Stomach (tissue), 9 donors: ENCODE results near the gene TMTC1. TPM values are rescaled to one million over a fixed set of nuclear protein-coding genes. Genes with fewer than 3 reads are reported as not detected.

ENCODE experiments used
- DNase-seq, 2 donors: peaks; one replicate each; pipeline versions ENCODE4 v3.0.0 to v3.0.0-alpha.2; 2013 to 2019
- H3K27ac ChIP-seq, 5 donors: fragments of 200-600 bp in 4 of 5; sonication (generic) in 4 of 5; one replicate each; pipeline ENCODE4 v1.5.1; 2013 to 2019; ENCODE audit warnings: mild to moderate bottlenecking in 1 of 5, moderate library complexity in 1 of 5
- H3K27me3 ChIP-seq, 3 donors: fragments of 200-600 bp; sonication (generic); one replicate each; pipeline ENCODE4 v1.5.1; 2017 to 2019; ENCODE audit warnings: mixed run types in 1 of 3
- H3K36me3 ChIP-seq, 4 donors: fragments of 200-600 bp; sonication (generic); 1 replicate in 3 of 4; 2 replicates in 1 of 4; pipeline ENCODE4 v1.5.1; 2016 to 2019
- H3K4me1 ChIP-seq, 4 donors: fragments of 200-600 bp; sonication (generic); one replicate each; pipeline ENCODE4 v1.5.1; 2016 to 2019
- H3K4me3 ChIP-seq, 4 donors: fragments of 200-600 bp; sonication (generic) in 3 of 4; one replicate each; pipeline ENCODE4 v1.5.1; 2016 to 2019; ENCODE audit warnings: mild to moderate bottlenecking in 1 of 4
- H3K9me3 ChIP-seq, 4 donors: fragments of 200-600 bp; sonication (generic); one replicate each; pipeline ENCODE4 v1.5.1; 2016 to 2019
- EP300 ChIP-seq: sonication (generic); formaldehyde crosslinking; IDR thresholded peaks from one replicate; pipeline ENCODE4 v1.6.1; 2017; ENCODE audit warnings: antibody characterized with exemption
- POLR2A ChIP-seq, 4 donors: fragments of 450-650 bp; IDR thresholded peaks; one replicate each; pipeline ENCODE4 v1.6.1; 2016; ENCODE audit warnings: antibody characterized with exemption in 4 of 4, control low read depth in 2 of 4, mild to moderate bottlenecking in 1 of 4, moderate library complexity in 1 of 4
- POLR2AphosphoS5 ChIP-seq, 3 donors: sonication (generic); formaldehyde crosslinking; IDR thresholded peaks; one replicate each; pipeline ENCODE4 v1.6.1; 2016; ENCODE audit warnings: antibody characterized with exemption in 3 of 3
- WGBS, 5 donors: extraction: QIAGEN DNeasy Blood & Tissue Kit in 3 of 5; methylation state at CpG; one replicate each; pipeline versions ENCODE4 v1.1.5 to v1.1.7; 2013 to 2018; 5-methylcytosine and 5-hydroxymethylcytosine counted together
- intact Hi-C: fragments of 100-400 bp; cut with DNase I; formaldehyde crosslinking; loops from one replicate; pipeline ENCODE4 v1.15.1; 2023; ENCODE audit warnings: low total_unique reads
- polyA plus RNA-seq, 3 donors: library from polyadenylated mRNA; stranded (reverse); fragments of 200-250 nt; gene quantifications; one replicate each; pipeline ENCODE4 v1.2.3, GENCODE V29; 2013
- total RNA-seq, 5 donors: library from RNA; depleted of rRNA; stranded (reverse); fragments of >200 nt; gene quantifications; one replicate each; pipeline versions ENCODE4 v1.1.0 to v1.2.3, GENCODE V29; 2014 to 2016
- TF ChIP-seq, protein P1 (sequence below), 7 experiments: fragments of 450-650 bp in 4 of 7; fragments of 200-600 bp in 3 of 7; sonication (generic) in 3 of 7; IDR thresholded peaks; one replicate each; pipeline ENCODE4 v1.5.1; 2016 to 2019; ENCODE audit warnings: antibody characterized with exemption in 7 of 7, control low read depth in 2 of 7, mild to moderate bottlenecking in 1 of 7
- donor health status: healthy with polysubstance abuse.
- donor health status: Bipolar disorder and iron deficiency.
- donor health status: healthy.

TMTC1 gene
- total and polyA plus RNA-seq, 8 donors, result 1.5 to 76.8 (median 19.1) TPM

DNA sequence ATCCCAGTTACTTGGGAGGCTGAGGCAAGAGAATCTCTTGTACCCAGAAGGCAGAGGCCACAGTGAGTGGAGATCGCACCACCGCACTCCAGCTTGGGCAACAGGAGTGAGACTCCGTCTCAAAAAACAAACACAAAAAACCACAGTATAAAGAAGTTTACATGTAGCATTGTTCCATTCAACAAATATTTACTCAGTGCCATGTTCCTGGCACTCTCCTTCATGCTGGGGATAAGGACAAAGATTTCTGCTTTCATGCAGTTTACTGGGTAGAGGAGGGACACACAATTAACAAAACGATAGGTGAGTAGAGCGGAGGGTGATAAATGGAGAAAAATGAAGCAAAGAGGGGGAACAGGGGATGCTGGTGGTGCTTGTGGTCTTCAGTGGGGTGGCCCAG is 218.0 kb downstream of the TMTC1 start:
- TF ChIP-seq EP300 (no peak), POLR2AphosphoS5 (IDR thresholded peaks at IDR 0.05) (peak in 1 of 3 donors; percentile 58)
- no peak overlapping the region for H3K4me3 ChIP-seq
- no peaks in the 10 kb centered on the region for H3K36me3 ChIP-seq
- peak overlapping the region; percentile 9 to 60 (median 36) for H3K27ac ChIP-seq
- no peaks in the 10 kb centered on the region for H3K27me3 ChIP-seq
- 32 to 67% (median 44%) methylated on average over 5 of the region's 5 CpGs for WGBS, 5 donors
- H3K4me1 ChIP-seq, result peaks cover 40 to 65% (median 51%) of the 10 kb centered on the region in 4 donors
- intact Hi-C loops, result no loop called here
- no peaks in the 10 kb centered on the region for H3K9me3 ChIP-seq
- no peak for DNase-seq

DNA sequence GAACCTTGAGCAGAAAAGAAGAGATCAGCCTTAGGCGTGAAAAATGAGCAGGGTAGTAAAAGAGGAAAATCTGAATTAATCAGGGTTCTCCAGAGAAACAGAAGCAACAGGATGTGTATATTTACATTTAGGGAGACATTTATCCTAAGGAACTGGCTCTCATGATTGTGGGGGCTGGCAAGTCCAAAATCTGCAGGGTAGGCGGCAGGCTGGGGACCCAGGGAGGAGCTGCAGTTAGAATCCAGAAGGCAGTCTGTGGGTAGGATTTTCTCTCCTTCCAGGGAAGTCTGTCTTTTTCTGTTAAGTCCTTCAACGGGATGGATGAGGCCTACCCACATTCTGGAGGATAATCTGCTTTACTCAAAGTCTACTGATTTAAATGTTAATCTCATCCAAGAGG is 218.8 kb downstream of the TMTC1 start:
- intact Hi-C loops, result no loop called here
- H3K36me3 ChIP-seq, result no peaks in the 10 kb centered on the region
- TF ChIP-seq POLR2A (IDR thresholded peaks at IDR 0.05), result no peak
- no peak for TF ChIP-seq POLR2AphosphoS5 (IDR thresholded peaks at IDR 0.05)
- TF ChIP-seq, protein P1, sequence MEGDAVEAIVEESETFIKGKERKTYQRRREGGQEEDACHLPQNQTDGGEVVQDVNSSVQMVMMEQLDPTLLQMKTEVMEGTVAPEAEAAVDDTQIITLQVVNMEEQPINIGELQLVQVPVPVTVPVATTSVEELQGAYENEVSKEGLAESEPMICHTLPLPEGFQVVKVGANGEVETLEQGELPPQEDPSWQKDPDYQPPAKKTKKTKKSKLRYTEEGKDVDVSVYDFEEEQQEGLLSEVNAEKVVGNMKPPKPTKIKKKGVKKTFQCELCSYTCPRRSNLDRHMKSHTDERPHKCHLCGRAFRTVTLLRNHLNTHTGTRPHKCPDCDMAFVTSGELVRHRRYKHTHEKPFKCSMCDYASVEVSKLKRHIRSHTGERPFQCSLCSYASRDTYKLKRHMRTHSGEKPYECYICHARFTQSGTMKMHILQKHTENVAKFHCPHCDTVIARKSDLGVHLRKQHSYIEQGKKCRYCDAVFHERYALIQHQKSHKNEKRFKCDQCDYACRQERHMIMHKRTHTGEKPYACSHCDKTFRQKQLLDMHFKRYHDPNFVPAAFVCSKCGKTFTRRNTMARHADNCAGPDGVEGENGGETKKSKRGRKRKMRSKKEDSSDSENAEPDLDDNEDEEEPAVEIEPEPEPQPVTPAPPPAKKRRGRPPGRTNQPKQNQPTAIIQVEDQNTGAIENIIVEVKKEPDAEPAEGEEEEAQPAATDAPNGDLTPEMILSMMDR (IDR thresholded peaks at IDR 0.05), result no peak
- TF ChIP-seq EP300, result no peak
- H3K9me3 ChIP-seq, result no peaks in the 10 kb centered on the region
- H3K27ac ChIP-seq, result peak overlapping the region in 2 of 5 donors; percentile 36 to 72
- peaks cover 40 to 71% (median 53%) of the 10 kb centered on the region in 4 donors for H3K4me1 ChIP-seq
- H3K27me3 ChIP-seq, result no peaks in the 10 kb centered on the region
- no peak for DNase-seq
- no peak overlapping the region for H3K4me3 ChIP-seq
- 75 to 100% (median 97%) methylated on average over 3 of the region's 3 CpGs for WGBS, 5 donors

DNA sequence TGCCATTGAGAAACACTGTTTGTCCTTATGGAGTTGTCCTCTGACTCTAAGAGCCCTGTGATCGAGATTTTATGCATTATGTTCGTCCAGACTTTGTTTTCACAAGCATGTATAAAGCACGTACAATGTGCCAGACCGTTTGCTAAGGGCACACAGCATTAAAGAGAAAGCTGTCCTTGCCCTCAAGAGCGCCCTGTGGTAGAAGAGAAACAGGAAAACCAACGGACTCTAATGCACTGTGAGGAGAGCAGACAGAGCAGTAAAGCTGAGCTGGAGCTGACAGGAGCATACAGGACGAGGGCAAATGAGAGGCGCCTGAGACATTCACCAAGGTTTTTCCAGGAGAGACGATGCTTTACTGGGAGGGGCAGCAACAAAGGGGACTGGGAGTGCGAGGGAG is 220.1 kb downstream of the TMTC1 start:
- Histone ChIP-seq H3K4me1 (peaks cover 40 to 80% (median 57%) of the 10 kb centered on the region in 4 donors), H3K27ac (peak overlapping the region; percentile 3 to 82 (median 74)), H3K27me3 (no peaks in the 10 kb centered on the region), H3K36me3 (no peaks in the 10 kb centered on the region), H3K9me3 (no peaks in the 10 kb centered on the region), H3K4me3 (peak overlapping the region in 3 of 4 donors; percentile 10 to 35 (median 11))
- intact Hi-C loops, result no loop called here
- no peak for DNase-seq
- no peak for TF ChIP-seq EP300
- no peak for TF ChIP-seq POLR2AphosphoS5 (IDR thresholded peaks at IDR 0.05)
- TF ChIP-seq, protein P1 (IDR thresholded peaks at IDR 0.05), result no peak
- no peak for TF ChIP-seq POLR2A (IDR thresholded peaks at IDR 0.05)
- 12 to 43% (median 30%) methylated on average over 10 of the region's 10 CpGs for WGBS, 5 donors

- WGBS, 5 donors, result 35 to 68% (median 54%) methylated on average over 1 of the region's 1 CpG
- DNase-seq, result no peak
- H3K4me1 ChIP-seq, result peaks cover 40 to 80% (median 58%) of the 10 kb centered on the region in 4 donors
- TF ChIP-seq, protein P1 (IDR thresholded peaks at IDR 0.05), result no peak
- TF ChIP-seq EP300, result no peak
- no peak for TF ChIP-seq POLR2A (IDR thresholded peaks at IDR 0.05)
- no peak for TF ChIP-seq POLR2AphosphoS5 (IDR thresholded peaks at IDR 0.05)
- H3K9me3 ChIP-seq, result no peaks in the 10 kb centered on the region
- no peak overlapping the region for H3K4me3 ChIP-seq
- intact Hi-C loops, result no loop called here
- no peaks in the 10 kb centered on the region for H3K27me3 ChIP-seq
- peak overlapping the region in 4 of 5 donors; percentile 72 to 82 (median 75) for H3K27ac ChIP-seq
- no peaks in the 10 kb centered on the region for H3K36me3 ChIP-seq
Observed at GRCh38 chr12:29563071-29563470, 220.7 kb downstream of the TMTC1 start.

GRCh38 chr12:29562110-29562804 is 221.5 kb downstream of the TMTC1 start:
- Histone ChIP-seq H3K4me3 (no peak overlapping the region), H3K9me3 (no peaks in the 10 kb centered on the region), H3K27ac (peak overlapping the region; percentile 55 to 82 (median 74)), H3K4me1 (peaks cover 40 to 75% (median 58%) of the 10 kb centered on the region in 4 donors), H3K36me3 (no peaks in the 10 kb centered on the region), H3K27me3 (no peaks in the 10 kb centered on the region)
- intact Hi-C loops, result no loop called here
- TF ChIP-seq POLR2A (IDR thresholded peaks at IDR 0.05), result no peak
- TF ChIP-seq, protein P1 (IDR thresholded peaks at IDR 0.05), result no peak
- peak in 2 of 3 donors; percentile 55 to 65 for TF ChIP-seq POLR2AphosphoS5 (IDR thresholded peaks at IDR 0.05)
- TF ChIP-seq EP300, result peak; percentile 18
- WGBS, 5 donors, result 31 to 57% (median 34%) methylated on average over 4 of the region's 4 CpGs
- DNase-seq, result peak in 1 of 2 donors; percentile 52
